K562 (cell line): Measurements from ENCODE around the gene RASGRP4. TPM values are rescaled to one million over a fixed set of nuclear protein-coding genes. Genes with fewer than 3 reads are reported as not detected.

ENCODE experiments used
- ATF1 ChIP-seq, 2 experiments: fragments of 450-650 bp in 1 of 2; IDR thresholded peaks; 2 replicates each; pipeline ENCODE4 v1.6.1; 2016; ENCODE audit warnings: missing compliant biosample characterization in 1 of 2, missing genetic modification characterization in 1 of 2
- C11orf30 ChIP-seq: fragments of 450-650 bp; IDR thresholded peaks from 2 replicates; pipeline ENCODE4 v1.6.1; 2016; ENCODE audit warnings: low read depth, mild to moderate bottlenecking
- CBX3 ChIP-seq, 2 experiments: IDR thresholded peaks; 1 replicate in 1 of 2; 2 replicates in 1 of 2; pipeline ENCODE4 v1.6.1; 2012; ENCODE audit warnings: inconsistent platforms in 2 of 2, low read length in 2 of 2, borderline replicate concordance in 1 of 2, control low read depth in 1 of 2
- E2F6 ChIP-seq, 2 experiments: IDR thresholded peaks; 2 replicates each; pipeline ENCODE4 v1.6.1; 2011; ENCODE audit warnings: borderline replicate concordance in 1 of 2, control low read depth in 1 of 2, low read depth in 1 of 2, low read length in 1 of 2, mild to moderate bottlenecking in 1 of 2, mixed read lengths in 1 of 2, moderate library complexity in 1 of 2; ENCODE audit not compliant: insufficient read depth in 1 of 2, insufficient read length in 1 of 2, poor library complexity in 1 of 2, severe bottlenecking in 1 of 2; ENCODE audit errors: extremely low read depth in 1 of 2
- HSF4 ChIP-seq: fragments of 250-450 bp; sonication (Bioruptor Pico); IDR thresholded peaks from 2 replicates; pipeline ENCODE4 v2.1.2; 2022; ENCODE audit warnings: mild to moderate bottlenecking, moderate library complexity, borderline replicate concordance
- RBM25 ChIP-seq: fragments of 200-400 bp; formaldehyde crosslinking; IDR thresholded peaks from 2 replicates; pipeline ENCODE4 v1.6.1; 2018; ENCODE audit warnings: low read length, low read depth, moderate library complexity; ENCODE audit not compliant: severe bottlenecking
- TFAP4 ChIP-seq: sonication (generic); formaldehyde crosslinking; IDR thresholded peaks from 2 replicates; pipeline ENCODE4 v1.8.0; 2022; ENCODE audit warnings: missing genetic modification reagents, mild to moderate bottlenecking, moderate library complexity, borderline replicate concordance
- ZBTB11 ChIP-seq, 3 experiments: fragments of 200-800 bp in 1 of 3; fragments of 250-450 bp in 1 of 3; fragments of 450-650 bp in 1 of 3; sonication (Bioruptor Pico) in 1 of 3; sonication (Bioruptor generic) in 1 of 3; formaldehyde crosslinking in 1 of 3; IDR thresholded peaks; 2 replicates each; pipeline versions ENCODE4 v1.6.1 to v1.8.0; 2016 to 2022; ENCODE audit warnings: mild to moderate bottlenecking in 2 of 3, missing genetic modification characterization in 2 of 3, missing compliant biosample characterization in 1 of 3, moderate library complexity in 1 of 3
- ZBTB17 ChIP-seq: fragments of 450-650 bp; formaldehyde crosslinking; IDR thresholded peaks from 2 replicates; pipeline ENCODE4 v1.4.0; 2020; ENCODE audit warnings: mild to moderate bottlenecking
- ZEB2 ChIP-seq: fragments of 450-650 bp; IDR thresholded peaks from 2 replicates; pipeline ENCODE4 v1.6.1; 2016
- ZNF589 ChIP-seq: fragments of 200-800 bp; sonication (Bioruptor generic); IDR thresholded peaks from 2 replicates; pipeline ENCODE4 v1.6.1; 2016; ENCODE audit warnings: low read depth, missing genetic modification characterization, missing compliant biosample characterization
- polyA plus RNA-seq, 8 experiments: library from polyadenylated mRNA; depleted of rRNA in 4 of 8; stranded (reverse) in 5 of 8; unstranded in 3 of 8; fragments of >200 nt; fragmentation: Nextera tagmentation in 2 of 8; fragmentation: Illumina TruSeq in 1 of 8; extraction: Ambion mirVana in 2 of 8; extraction: Trizol in 1 of 8; gene quantifications; 2 replicates each; pipeline versions ENCODE4 v1.2.1 to v1.2.3, GENCODE V29; 2011 to 2014; ENCODE audit warnings: inconsistent platforms in 1 of 8, missing spikeins in 1 of 8
- total RNA-seq, 7 experiments: library from RNA; depleted of rRNA in 6 of 7; stranded (reverse); fragments of >200 nt in 6 of 7; fragmentation: Illumina TruSeq in 2 of 7; extraction: Trizol in 2 of 7; gene quantifications; 2 replicates each; pipeline versions ENCODE4 v1.2.1 to v1.2.3, GENCODE V29; 2011 to 2021; ENCODE audit warnings: low replicate concordance in 1 of 7
- TF ChIP-seq, protein P1 (sequence below): fragments of 250-450 bp; sonication (Bioruptor Pico); IDR thresholded peaks from 2 replicates; pipeline ENCODE4 v1.8.0; 2021; ENCODE audit warnings: moderate library complexity, mild to moderate bottlenecking, inconsistent platforms
- TF ChIP-seq, protein P2 (sequence below), 2 experiments: fragments of 200-800 bp in 1 of 2; sonication (Bioruptor generic) in 1 of 2; sonication (generic) in 1 of 2; formaldehyde crosslinking in 1 of 2; IDR thresholded peaks in 1 of 2; conservative IDR thresholded peaks in 1 of 2; 2 replicates each; pipeline versions ENCODE4 v1.5.0 to v1.6.1; 2016 to 2020; ENCODE audit warnings: missing compliant biosample characterization in 1 of 2, missing genetic modification characterization in 1 of 2, missing genetic modification reagents in 1 of 2
- TF ChIP-seq, protein P3 (sequence below): fragments of 250-450 bp; sonication (Bioruptor Pico); IDR thresholded peaks from 2 replicates; pipeline ENCODE4 v1.4.0; 2020; ENCODE audit warnings: borderline replicate concordance

The RASGRP4 gene
- total and polyA plus RNA-seq, 9 of the 15 experiments (the other 6 are each of a cell fraction or from before 2014, with no cell fraction given), result 0.39 to 4.6 (median 3.8) TPM

GRCh38 chr19:38370299-38370698, 55.7 kb downstream of the RASGRP4 start (continued):
- TF ChIP-seq ZBTB11 (CRISPR knock-in tag; IDR thresholded peaks at IDR 0.05) (no peak), E2F6 (IDR thresholded peaks at IDR 0.05; ENCODE audit: borderline replicate concordance in 1 of 2, extremely low read depth in 1 of 2, insufficient read depth in 1 of 2, insufficient read length in 1 of 2, low read depth in 1 of 2, low read length in 1 of 2, poor library complexity in 1 of 2, severe bottlenecking in 1 of 2) (peak in 1 of 2 experiments; percentile 28), ATF1 (CRISPR knock-in tag; IDR thresholded peaks at IDR 0.05) (no peak), ATF1 (tag; IDR thresholded peaks at IDR 0.05) (no peak), ZNF589 (CRISPR knock-in tag) (no peak), HSF4 (CRISPR knock-in tag) (no peak), ZEB2 (no peak), C11orf30 (no peak), TFAP4 (0 out of 2 replicates have a peak, but pooled peaks have one; percentile 20), CBX3 (IDR thresholded peaks at IDR 0.05; ENCODE audit: borderline replicate concordance in 1 of 2, low read length in 2 of 2) (no peak), RBM25 (no peak), ZBTB17 (CRISPR knock-in tag) (no peak)
- TF ChIP-seq, protein P1, sequence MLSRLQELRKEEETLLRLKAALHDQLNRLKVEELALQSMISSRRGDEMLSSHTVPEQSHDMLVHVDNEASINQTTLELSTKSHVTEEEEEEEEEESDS (CRISPR knock-in tag), result no peak
- TF ChIP-seq, protein P2, sequence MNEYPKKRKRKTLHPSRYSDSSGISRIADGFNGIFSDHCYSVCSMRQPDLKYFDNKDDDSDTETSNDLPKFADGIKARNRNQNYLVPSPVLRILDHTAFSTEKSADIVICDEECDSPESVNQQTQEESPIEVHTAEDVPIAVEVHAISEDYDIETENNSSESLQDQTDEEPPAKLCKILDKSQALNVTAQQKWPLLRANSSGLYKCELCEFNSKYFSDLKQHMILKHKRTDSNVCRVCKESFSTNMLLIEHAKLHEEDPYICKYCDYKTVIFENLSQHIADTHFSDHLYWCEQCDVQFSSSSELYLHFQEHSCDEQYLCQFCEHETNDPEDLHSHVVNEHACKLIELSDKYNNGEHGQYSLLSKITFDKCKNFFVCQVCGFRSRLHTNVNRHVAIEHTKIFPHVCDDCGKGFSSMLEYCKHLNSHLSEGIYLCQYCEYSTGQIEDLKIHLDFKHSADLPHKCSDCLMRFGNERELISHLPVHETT (CRISPR knock-in tag; conservative IDR thresholded peaks at IDR 0.05 in 1 of 2, IDR thresholded peaks at IDR 0.05 in 1 of 2), result no peak
- TF ChIP-seq, protein P3, sequence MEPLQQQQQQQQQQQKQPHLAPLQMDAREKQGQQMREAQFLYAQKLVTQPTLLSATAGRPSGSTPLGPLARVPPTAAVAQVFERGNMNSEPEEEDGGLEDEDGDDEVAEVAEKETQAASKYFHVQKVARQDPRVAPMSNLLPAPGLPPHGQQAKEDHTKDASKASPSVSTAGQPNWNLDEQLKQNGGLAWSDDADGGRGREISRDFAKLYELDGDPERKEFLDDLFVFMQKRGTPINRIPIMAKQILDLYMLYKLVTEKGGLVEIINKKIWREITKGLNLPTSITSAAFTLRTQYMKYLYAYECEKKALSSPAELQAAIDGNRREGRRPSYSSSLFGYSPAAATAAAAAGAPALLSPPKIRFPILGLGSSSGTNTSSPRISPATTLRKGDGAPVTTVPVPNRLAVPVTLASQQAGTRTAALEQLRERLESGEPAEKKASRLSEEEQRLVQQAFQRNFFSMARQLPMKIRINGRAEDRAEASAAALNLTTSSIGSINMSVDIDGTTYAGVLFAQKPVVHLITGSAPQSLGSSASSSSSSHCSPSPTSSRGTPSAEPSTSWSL, result no peak
